GM10266 (cell line): ENCODE data around the gene ANXA8L1.
"Not testable (repeated sequence)": the region's sequence is repeated elsewhere in the genome, so short reads cannot be mapped to it uniquely, and the experiment has no call there.

Source experiments
- DNase-seq: peaks from one replicate; pipeline ENCODE4 v3.0.0; 2012; ENCODE audit errors: extremely low spot score
- TF ChIP-seq, protein P1 (sequence below): IDR thresholded peaks from 2 replicates; pipeline ENCODE4 v1.5.1; 2012; ENCODE audit warnings: mild to moderate bottlenecking, low read depth; ENCODE audit not compliant: control insufficient read depth, insufficient read depth; ENCODE audit errors: missing control alignments

Gene ANXA8L1, protein sequence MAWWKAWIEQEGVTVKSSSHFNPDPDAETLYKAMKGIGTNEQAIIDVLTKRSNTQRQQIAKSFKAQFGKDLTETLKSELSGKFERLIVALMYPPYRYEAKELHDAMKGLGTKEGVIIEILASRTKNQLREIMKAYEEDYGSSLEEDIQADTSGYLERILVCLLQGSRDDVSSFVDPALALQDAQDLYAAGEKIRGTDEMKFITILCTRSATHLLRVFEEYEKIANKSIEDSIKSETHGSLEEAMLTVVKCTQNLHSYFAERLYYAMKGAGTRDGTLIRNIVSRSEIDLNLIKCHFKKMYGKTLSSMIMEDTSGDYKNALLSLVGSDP

DNA sequence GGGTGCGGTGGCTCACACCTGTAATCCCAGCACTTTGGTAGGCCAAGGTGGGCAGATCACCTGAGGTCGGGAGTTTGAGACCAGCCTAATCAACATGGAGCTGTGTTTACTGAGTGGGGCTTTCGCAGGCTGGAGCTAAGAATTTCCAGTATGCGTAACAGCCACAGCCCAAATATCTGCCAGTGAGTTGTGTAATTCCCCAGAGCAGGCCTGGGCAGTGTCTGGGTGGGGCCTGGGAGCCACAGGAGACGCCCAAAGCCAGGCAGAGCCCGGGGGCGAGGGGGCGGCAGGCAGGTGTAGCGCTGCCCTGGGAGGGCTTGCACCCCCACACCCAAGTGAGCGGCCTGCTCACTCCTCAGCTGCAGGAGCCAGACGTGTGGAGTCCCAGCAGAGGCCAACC is at the start of gene ANXA8L1:
Gene ANXA8L1 (plus strand): TSS at position 371 of the 400 bp plus-strand sequence. CDS start 76 bp downstream, outside the sequence.
- DNase-seq = not testable (repeated sequence)

DNA sequence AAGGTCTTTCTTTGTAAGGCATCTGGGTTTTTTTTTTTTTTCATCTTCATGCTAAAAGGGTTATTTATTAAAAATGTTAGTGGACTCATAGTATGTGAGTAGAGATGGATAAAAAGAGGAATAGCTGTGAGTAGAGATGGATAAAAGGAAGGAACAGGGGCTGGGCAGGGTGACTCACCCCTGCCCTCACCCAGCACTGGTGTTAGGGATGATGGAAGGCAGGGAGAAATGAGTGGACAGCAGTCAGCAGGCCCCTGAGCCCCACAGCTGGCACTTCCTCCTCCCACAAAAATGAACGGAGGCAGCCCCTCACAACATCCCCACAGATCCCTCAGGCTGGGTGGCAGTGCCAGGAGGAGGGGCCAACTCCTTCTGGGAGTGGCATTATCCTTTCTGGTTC is 49.5 kb upstream of the ANXA8L1 start:
- no peak for DNase-seq
- TF ChIP-seq, protein P1, sequence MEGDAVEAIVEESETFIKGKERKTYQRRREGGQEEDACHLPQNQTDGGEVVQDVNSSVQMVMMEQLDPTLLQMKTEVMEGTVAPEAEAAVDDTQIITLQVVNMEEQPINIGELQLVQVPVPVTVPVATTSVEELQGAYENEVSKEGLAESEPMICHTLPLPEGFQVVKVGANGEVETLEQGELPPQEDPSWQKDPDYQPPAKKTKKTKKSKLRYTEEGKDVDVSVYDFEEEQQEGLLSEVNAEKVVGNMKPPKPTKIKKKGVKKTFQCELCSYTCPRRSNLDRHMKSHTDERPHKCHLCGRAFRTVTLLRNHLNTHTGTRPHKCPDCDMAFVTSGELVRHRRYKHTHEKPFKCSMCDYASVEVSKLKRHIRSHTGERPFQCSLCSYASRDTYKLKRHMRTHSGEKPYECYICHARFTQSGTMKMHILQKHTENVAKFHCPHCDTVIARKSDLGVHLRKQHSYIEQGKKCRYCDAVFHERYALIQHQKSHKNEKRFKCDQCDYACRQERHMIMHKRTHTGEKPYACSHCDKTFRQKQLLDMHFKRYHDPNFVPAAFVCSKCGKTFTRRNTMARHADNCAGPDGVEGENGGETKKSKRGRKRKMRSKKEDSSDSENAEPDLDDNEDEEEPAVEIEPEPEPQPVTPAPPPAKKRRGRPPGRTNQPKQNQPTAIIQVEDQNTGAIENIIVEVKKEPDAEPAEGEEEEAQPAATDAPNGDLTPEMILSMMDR = no peak

DNA sequence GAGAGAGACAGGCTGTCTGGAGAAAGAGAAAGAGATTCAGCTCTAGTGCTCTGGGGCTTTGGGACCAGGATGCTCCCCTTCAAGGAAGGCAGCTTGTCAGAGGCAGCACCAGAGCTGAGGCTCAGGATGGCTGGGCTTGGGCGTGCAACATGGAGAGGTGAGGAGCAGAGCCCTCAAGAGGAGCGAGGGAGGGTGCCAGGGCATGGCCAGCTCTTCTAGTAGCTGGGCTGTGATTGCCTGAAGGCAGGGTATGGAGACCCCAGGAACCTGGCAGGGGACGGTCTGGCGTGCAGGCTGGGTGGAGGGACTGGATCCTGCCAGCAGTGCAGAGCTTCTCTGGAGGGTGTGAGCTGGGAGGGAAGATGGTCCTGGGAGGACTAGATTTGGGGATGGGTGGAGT is 48.6 kb upstream of the ANXA8L1 start:
- TF ChIP-seq, protein P1 = no peak
- no peak for DNase-seq

DNA sequence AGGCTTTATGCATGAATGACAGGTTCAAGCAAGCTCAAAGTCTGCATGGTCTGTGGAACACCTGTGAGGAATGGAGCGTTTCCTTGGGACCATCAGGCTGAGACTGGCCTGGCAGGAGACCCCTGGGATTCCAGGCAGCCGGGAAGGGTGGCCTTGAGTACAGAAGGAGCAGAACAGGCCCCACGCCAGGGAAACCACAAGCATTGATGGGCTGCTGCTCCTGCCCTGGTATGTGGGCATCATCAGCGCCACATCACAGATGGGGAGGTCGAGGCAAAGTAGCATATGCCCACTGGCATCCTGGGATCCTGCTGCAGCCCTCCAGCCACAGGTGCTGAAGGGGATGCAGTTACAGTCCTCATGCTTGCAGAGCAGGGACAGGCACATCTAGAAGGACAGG is 47.9 kb upstream of the ANXA8L1 start:
- TF ChIP-seq, protein P1 = no peak

DNA sequence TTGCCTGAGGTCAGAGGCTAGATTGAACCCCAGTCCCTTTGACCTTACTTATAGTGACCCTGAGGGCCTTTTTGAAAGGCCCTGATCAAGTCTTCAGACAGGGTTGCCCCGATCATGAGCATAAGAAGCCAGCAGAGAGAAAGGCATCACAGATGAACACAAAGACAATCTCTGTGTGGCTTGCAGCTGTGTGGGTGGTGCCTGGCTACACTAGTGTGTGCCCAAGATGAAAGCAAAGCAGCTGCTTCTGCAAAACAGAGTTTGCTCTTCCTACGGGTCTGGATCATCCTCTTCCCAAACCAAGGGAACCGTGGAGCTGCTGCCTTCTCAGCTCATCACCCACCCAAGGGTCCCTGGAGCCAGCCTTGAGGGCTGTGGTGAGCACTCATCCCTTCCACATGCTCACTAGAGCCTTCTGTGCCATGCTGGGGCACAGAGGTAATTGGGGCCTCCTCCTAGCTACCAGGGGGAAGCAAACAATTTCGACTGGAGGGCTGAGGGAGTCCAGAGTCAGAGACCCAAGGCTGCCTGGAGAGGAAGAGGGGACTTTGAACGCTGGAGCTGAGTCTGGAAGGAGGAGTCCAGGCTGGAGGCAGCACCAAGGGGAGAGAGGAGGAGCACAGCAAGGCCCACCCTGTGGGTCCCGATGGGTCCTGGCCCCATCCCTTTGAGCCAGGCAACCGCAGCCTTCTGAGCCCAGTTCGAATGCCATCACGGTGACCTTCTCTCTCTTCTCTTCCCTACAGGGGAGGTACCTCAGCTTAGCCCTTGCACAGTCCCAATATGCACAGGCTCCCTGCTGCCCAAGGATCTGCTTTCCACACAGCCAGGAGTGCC is 46.5 kb upstream of the ANXA8L1 start:
- TF ChIP-seq, protein P1 = no peak
- no peak for DNase-seq

More for the DNA sequence above, 47.9 kb upstream of the ANXA8L1 start:
- no peak for DNase-seq

DNA sequence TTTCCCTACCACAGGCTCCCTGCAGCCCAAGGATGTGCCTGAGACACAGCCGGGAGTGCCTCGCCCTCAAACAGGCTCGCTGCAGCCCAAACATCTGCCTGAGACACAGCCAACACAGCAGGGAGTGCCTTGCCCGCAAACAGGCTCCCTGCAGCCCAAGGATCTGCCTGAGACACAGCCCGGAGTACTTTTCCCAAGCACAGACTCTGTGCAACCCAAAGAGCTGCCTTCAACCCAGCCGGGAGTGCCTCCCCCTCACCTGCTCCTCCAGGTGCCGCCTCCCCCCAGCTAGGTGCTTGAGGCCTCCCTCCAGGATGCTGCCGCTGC is 45.9 kb upstream of the ANXA8L1 start:
- TF ChIP-seq, protein P1 = no peak
- DNase-seq = no peak

DNA sequence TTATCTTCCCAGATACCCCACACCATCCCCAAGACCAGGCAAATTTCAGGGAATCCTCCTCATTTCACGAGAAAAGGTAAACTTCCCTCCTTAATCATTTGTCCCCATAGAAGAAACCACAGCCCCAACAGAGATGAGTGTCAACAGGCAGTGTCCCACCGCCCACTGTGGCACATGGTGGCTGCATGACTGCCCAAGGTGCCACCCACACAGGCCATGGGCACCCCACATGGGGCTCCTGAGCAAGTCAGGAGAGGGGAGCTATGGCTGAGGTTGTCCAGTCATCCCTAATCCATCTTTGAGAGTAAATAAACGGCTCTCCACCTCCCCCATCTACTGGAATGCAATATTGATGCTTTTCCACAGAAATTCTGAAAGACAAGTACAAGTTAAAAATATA is 44.7 kb upstream of the ANXA8L1 start:
- TF ChIP-seq, protein P1 = no peak

DNA sequence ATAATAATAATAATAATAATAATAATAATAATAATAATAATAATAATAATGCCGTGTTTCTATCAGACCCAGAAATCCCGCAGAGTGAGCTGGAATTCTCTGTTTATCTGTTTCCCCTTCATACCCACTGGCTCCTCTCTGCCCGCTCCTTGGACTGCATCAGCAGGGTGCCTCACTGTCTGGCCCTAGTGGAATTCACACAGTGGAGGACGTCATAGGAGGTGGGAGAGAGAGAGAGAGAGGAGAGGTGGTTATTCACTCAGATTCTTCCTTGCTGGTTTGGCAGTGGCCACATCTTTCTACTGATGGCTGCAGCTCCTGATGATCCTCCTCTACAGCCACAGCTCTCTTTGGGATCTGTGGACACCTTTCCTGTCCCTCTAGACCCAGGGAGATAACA is 10.1 kb upstream of the ANXA8L1 start:
- DNase-seq = not testable (repeated sequence)

More for the DNA sequence above, 44.7 kb upstream of the ANXA8L1 start:
- DNase-seq = no peak

DNA sequence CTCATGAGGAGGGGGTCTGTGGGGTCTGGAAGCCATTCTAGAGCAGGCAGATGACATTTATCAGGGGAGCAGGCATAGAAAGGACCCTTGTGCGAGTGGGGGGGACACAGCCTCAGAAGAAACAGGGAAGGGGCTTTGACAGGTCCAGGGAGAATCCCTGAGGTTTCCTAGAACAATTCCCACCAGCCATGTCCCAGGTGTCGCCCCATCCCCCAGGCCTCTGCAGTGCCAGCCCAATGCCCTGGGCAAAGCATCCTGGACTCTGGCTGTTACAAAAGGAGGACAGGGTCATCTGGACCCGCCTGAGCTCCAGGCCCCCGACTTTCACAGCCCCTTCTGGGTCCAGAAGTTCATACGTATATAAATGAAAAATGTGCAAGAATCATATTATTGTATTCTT is 8.4 kb upstream of the ANXA8L1 start:
- not testable (repeated sequence) for DNase-seq

DNA sequence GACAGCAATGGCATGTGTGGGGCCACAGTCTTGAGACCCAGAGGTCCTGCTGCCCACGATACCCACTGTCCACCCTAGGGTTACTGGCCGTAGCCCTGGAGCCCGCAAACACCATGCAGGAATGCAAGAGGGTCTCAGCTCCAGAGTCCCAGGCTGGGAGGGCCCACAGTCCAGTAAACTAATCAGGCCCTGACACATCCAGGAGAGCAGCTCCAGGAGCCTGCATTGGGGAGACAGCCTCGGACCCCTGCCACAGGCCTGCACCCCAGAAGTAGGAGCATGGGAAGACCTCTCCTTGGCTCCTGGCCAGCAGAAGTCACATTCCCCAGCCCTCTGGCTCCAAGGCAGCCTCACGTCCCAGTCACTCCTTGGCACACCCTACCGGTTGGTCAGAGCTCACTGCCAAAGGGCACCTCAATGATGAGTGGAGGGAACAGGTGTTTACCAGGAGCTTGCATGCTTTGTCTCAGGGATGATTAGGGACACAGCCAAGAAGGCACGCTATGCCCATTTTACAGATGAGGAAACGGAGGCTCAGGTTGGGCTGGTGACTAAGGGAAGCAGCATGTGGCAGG is 7.8 kb upstream of the ANXA8L1 start:
- DNase-seq = not testable (repeated sequence)

DNA sequence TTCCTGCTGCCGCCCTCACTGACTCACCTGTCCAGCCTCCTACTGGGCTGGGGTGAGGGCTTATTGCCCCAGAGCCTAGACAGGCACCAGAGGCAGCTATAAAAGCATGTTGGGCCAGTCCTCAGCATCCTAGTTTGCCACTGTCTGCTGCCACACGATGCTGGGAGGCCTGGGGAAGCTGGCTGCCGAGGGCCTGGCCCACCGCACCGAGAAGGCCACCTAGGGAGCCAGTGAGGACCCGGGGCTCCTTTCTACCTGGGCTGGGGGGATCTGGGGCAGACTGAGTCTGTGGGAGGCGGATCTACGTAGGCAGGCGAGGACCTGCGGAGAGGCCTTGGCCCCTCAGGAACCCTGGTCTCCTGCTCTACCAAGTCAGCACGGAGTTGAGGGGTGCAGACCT is 6.6 kb upstream of the ANXA8L1 start:
- DNase-seq = not testable (repeated sequence)

DNA sequence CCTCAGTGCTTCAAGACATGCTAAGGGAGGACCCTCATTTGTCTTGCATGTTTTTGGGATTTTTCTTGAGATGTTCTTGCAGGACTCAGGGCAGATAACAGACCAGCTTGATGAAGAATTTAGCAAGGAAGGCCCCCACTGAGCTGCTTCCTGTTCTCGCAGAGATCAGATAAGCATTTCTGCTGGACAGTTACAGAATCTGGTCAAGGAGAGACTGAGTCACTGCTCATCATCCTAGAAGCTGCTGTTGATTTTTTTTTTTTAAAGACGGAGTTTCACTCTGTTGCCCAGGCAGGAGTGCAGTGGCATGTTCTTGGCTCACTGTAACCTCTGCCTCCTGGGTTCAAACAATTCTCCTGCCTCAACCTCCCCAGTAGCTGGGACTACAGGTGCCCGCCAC is 1.2 kb upstream of the ANXA8L1 start:
- not testable (repeated sequence) for DNase-seq
